GM21825 (cell line): ENCODE data around the gene KRTAP5-9.
"Not testable (repeated sequence)": the region's sequence is repeated elsewhere in the genome, so short reads cannot be mapped to it uniquely, and the experiment has no call there.

Experiments used
- ATAC-seq: cut with Tn5 transposase; IDR thresholded peaks from one replicate; pipeline ENCODE4 v1.9.1; 2021; ENCODE audit warnings: mild to moderate bottlenecking, moderate library complexity; ENCODE audit not compliant: unreplicated experiment

Gene KRTAP5-9

DNA sequence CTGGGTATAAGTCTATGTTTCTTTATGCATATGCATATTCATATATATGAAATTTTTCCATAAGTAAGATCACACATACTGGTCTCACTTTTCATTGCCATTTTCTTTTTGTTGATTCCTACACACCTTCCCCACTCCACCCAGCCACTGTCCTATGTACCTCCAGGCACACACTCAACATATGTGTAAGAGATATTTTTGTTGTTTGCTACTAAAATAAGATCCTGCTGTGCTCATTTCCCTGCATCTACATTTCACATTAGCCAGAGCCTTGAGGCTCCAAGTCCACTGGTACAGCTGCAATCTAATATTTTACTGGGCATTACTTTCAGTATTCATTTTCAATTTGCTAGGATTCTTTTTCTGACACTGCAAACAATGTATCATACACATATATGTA is 9.0 kb downstream of the KRTAP5-9 start:
- ATAC-seq, result no peak

DNA sequence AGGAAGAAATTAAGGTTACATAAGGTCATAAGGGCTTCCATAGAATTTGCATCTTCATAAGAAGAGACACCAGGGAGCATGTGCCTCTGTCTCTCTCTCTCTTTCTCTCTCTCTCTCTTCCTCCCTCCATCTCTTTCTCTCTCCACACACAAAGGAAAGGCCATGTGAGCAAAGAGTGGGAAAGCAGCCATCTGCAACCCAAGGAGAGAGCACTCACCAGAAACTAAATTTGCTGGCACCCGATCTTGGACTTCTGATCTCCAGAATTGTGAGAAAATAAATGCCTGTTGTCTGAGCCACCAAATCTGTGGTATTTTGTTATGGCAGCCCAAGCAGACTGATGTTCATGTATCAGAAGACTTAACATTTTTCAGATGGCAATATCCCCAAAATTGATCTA is 10.8 kb downstream of the KRTAP5-9 start:
- no peak for ATAC-seq

DNA sequence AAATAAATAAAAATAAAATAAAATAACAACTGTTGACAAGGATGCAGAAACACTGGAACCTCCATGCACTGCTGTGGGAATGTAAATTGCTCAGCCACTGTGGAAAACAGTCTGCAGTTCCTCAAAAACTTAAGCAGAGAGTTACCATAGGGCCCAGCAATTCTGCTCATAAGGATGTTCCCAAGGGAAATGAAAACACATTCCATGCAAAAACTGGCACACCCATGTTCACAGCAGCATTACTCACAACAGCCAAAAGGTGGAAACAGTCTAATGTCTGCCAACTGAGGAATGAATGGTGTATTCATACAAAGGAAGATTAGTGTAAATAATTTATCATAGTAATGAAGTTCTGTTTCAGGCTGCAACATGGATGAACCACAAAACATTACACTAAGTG is 13.9 kb downstream of the KRTAP5-9 start:
- no peak for ATAC-seq

DNA sequence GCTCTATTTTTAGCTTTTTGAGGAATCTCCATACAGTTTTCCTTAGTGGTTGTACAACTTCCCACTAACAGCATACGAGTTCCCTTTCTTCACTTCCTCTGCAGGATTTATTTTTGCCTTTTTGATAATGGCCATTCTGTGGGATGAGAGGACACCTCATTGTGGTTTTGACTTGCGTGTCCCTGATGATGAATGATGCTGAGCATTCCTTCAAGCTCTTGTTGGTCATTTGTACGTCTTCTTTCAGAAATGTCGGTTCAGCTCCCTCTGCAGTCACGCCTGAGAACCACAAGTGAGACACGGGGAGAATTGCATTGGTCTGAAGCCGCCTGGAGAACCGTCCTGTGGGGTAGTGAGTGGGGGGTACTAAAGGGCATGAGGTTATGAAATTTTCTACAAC is 15.2 kb downstream of the KRTAP5-9 start:
- no peak for ATAC-seq

DNA sequence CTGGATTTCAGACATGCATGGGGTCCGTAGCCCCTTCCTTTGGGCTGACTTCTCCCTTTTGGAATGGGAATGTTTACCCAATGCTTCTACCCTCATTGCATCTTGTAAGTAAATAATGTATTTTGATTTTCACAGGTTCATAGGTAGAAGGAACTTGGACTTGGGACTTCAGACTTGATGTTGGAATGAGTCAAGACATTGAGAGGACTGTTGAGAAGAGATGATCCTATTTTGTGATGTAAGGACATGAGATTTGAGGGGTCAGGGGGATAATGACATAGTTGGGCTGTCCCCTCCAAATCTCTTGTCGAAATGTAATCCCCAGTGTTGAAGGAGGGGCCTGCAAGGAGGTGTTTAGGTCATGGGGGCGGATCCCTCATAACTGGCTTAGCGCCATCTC is 16.2 kb downstream of the KRTAP5-9 start:
- no peak for ATAC-seq

DNA sequence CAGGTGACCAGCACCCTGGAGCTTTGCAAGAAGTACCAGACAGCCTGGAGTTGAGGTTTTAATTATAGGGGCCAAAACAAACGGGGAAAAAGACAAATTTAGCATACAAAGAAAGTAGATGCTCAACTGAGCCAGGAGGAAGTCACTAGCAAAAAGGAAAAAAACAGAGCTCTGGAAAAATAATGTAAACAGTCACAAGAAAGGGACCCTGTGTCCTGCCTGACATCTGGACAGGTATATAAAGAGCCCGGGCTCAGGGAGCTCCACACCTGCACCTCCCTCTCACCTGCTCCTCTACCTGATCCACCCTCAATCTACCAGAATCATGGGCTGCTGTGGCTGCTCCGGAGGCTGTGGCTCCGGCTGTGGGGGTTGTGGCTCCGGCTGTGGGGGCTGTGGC is 17.0 kb downstream of the KRTAP5-9 start, which contains the start of gene KRTAP5-10:
KRTAP5-10 (plus strand) TSS at position 301 of the 400 bp plus-strand sequence; CDS start at position 326, 25 bp downstream.
- ATAC-seq, result no peak

DNA sequence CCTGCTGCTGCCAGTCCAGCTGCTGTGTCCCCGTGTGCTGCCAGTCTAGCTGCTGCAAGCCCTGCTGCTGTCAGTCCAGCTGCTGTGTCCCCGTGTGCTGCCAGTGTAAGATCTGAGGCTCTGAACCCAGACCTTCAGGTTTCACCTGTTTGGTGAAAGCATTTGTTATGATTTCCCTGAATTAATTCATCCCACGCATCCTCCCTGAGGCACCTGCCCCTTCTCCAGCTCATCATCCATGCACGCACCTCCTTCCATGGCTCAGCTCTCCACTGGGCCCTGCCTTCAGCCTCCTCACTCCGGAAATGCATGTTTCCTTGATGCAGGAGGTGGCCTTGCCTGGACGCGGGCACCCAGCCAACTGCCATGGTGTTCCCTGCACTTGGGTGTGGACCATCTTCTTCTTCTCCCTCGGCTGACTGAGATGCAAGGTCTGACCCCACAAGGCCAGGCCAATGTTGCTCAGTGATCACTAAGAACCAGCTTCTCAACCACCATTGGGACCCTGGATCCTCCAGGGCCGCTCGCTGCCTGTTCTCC is 17.9 kb downstream of the KRTAP5-9 start:
- ATAC-seq, result no peak

DNA sequence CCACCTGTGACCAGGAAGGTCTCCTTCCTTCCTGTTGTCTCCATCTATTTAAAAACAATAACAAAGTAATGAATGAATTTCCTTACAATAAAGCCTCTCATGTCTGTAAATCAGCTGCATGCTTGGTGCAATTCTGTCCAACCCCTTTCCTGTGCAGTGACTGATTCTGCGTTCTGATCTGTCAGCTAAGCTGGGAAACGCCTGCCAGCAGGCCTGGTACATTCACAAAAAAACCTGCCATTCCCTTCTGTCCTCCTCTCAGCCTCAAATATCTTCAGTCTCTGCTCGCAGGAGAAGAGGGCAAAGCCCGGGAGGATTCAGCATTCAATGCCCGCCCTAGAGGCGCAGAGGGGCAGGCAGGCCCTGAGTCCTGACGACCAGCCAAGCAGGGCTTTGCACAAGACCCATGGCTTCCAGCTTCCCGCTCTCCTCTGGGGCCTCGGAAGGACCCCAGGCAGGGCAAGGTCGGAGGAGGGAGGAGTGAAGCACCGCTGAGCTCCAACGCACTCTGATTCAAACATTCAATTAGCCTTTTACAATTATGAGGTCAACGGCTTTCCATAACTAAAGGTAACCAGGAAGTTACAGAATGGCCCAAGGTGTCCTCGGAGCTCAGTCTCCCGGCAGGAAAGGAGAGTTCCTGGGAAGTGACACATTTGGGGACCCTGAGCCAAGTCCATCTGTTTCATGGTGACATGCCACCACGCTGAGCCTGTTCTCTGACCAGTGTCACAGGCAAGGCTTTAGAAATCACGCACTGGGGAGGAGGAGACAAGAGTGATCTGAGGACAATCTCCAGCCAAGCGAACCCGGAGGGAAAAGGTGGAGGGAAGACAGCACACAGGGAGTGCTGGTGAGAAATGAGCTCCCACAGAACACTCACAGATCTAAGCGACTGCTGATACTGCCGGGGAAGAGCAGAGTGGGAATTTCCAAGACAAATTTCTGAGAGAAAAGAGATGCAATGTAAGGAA is 18.7 kb downstream of the KRTAP5-9 start:
- ATAC-seq, result not testable (repeated sequence)

DNA sequence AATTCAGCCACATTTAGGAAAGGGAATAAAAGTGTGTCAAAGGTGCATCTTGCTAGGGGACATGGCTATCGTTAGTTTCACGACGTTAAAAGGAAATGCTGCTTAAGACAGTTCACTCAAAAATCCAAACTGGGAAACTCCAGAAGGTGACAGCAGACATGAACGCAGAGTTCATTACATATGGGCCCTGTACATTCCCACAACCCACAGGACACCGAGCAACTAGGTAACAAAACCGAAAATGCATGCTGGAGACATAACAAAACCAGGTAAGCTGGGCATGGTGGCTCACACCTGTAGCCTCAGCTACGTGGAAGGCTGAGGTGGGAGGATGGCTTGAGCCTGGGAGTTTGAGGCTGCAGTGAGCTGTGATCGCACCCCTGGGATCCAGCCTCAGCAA is 19.4 kb downstream of the KRTAP5-9 start:
- not testable (repeated sequence) for ATAC-seq

DNA sequence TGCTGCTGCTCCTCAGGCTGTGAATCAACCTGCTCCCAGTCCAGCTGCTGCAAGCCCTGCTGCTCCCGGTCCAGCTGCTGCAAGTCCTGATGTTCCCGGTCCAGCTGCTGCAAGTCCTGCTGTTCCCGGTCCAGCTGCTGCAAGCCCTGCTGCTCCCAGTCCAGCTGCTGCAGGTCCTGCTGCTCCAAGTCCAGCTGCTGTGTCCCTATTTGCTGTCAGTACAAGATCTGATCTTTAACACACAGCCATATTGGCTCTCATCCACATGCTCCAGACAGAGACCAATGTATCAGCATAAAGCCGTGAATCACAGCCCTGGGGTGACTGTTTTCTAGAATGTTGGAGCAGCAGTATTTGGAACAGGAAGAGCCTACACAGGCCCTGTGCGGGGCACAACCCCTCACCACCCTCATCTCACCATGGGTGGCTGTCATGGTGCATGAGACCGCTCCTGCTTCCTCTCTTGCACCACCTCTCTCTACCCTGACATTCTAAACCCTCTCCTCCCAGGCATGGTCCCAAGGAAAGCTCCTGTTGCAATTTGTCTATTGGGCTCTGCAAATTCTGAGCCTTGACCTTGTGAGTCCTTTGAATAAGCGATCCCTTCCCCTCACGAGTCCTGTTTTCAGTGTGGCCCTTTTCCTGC is 20.6 kb downstream of the KRTAP5-9 start:
- ATAC-seq, result no peak

DNA sequence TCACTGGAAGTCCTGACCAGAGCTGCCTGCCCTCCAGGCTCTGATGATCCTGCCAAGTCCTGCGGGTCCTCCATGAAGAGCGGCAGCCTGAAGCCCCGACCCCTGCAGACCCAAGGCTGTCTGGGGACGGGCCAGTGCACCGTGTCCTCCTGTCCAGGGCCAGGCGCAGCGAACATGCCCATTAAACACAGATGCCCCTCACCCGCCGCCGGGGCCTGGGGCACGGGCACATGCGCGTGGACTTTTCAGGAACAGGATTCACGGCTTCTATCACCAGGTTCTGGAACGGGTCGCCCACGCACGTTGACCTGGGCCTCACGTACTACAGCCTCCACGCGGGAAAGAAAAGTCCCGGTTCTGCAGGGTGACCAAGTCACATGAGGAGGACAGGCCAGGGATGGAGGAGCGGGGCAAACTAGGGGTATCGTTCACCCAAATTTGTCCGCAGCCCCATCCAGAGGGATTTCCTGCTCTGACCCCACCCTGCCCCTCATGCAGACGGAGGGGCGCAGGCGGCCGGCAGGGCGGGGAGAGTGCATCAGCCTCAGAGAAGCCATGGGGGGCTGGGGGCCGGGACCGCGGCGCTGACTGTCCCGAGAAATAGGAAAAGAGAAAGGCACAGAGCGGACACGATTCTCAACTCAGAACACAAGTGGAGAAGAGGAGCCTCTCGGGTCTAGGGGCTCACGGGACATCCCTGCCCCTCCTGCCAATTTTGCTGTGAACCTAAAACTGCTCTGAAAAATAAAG is 23.1 kb downstream of the KRTAP5-9 start:
- not testable (repeated sequence) for ATAC-seq

DNA sequence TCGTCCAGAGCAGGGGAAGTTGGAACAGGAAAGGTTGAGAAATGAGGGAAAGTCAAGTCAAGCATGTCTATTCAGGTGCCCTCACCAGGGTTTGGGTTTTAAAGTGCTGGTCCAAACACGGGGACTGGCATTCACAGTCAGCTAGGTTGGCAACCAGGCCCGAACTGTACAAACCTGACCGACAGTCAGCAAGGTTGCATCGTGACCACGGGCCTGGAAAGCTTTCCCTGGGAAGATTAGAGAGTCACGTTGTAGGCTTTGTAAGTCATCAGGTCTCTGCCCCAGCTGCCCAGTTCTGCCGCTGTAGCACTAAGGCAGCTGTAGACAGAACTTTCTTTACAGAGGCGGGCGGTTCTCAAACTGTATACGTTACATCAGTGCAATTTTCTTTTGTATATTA is 24.6 kb downstream of the KRTAP5-9 start:
- ATAC-seq, result no peak

DNA sequence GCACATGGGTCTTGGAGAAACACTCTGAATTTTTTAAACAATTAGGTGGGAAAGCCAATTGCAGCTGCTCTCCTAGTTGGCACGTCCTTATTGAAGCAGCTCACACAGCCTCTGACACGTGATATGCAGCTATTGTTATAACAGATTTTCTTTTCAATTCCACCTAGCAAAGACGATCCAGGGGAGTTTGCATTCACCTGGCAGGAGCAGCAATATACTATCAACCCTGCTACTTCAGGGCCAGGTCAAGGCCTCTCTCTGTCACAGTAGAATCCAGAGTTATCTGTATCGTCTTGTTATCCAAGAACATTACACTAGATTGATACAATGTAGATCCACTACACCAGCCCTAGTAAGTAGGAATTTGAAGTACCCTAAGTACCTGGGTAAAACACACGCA is 26.2 kb downstream of the KRTAP5-9 start:
- ATAC-seq, result no peak

DNA sequence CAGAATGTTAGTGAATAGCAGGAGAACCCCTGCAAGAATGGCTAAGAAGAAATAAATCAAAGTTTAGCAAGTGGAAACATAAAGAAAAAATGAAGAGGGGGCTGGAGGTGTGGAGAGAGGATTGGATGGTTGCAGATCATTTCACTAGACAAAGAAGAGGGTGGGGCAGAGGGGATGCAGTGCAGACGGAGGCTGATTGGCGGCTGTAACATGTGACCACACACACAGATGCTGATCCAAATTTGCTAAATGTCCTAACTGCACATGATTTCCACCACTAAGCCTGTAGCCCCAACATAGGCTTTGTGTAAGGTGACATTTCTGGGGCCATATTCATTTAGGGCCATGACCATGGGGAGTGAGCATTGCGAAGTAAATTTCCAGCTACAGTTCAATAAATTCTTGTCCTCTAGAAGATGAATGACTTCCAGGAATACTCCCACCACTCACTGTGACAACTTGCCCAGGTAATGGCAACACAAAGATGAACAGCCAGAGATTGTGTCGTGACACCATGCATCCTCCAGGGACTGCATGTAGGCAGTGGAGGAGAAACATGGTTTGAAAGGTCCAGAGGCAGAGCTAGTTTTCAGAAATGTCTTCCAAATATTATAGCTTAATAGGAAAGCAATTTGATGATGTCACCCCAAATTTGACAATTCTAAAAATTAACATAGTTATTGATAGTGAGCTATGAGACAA is 27.7 kb downstream of the KRTAP5-9 start:
- ATAC-seq, result no peak

DNA sequence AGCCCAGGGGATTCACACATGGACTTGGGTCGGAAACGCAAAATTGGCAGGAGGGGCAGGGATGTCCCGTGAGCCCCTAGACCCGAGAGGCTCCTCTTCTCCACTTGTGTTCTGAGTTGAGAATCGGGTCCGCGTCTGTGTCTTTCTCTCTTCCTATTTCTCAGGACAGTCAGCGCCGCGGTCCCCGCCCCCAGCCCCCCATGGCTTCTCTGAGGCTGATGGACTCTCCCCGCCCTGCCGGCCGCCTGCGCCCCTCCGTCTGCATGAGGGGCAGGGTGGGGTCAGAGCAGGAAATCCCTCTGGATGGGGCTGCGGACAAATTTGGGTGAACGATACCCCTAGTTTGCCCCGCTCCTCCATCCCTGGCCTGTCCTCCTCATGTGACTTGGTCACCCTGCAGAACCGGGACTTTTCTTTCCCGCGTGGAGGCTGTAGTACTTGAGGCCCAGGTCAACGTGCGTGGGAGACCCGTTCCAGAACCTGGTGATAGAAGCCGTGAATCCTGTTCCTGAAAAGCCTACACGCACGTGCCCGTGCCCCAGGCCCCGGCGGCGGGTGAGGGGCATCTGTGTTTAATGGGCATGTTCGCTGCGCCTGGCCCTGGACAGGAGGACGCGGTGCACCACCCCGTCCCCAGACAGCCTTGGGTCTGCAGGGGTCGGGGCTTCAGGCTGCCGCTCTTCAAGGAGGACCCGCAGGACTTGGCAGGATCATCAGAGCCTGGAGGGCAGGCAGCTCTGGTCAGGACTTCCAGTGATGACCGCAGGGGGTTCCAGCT is 28.7 kb downstream of the KRTAP5-9 start:
- not testable (repeated sequence) for ATAC-seq

DNA sequence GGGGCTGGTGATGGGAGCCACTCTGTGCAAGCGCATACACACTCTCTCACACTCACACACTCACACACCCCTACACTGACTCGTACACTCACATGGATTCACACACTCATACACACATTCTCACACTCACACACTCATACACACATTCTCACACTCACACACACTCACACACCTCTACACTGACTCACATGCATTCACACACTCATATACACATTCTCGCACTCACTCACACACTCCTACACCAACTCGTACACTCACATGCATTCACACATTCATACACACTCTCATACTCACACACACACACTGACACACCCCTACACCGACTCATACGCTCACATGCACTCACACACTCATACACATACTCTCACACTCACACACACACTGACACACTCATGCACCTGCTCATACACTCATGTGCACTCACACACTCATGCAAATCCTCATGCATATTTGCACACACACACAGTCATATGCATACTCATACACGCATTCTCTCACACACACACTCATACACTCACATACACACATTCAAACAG is 29.3 kb downstream of the KRTAP5-9 start:
- ATAC-seq, result no peak

DNA sequence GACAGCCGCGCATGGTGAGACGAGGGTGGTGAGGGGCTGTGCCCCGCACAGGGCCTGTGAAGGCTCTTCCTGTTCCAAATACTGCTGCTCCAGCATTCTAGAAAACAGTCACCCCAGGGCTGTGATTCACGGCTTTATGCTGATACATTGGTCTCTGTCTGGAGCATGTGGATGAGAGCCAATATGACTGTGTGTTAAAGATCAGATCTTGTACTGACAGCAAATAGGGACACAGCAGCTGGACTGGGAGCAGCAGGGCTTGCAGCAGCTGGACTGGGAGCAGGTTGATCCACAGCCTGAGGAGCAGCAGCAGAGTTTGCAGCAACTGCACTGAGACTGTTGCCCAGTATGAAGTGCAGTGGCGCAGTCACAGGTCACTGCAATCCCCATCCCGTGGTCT is 31.3 kb downstream of the KRTAP5-9 start:
- not testable (repeated sequence) for ATAC-seq

DNA sequence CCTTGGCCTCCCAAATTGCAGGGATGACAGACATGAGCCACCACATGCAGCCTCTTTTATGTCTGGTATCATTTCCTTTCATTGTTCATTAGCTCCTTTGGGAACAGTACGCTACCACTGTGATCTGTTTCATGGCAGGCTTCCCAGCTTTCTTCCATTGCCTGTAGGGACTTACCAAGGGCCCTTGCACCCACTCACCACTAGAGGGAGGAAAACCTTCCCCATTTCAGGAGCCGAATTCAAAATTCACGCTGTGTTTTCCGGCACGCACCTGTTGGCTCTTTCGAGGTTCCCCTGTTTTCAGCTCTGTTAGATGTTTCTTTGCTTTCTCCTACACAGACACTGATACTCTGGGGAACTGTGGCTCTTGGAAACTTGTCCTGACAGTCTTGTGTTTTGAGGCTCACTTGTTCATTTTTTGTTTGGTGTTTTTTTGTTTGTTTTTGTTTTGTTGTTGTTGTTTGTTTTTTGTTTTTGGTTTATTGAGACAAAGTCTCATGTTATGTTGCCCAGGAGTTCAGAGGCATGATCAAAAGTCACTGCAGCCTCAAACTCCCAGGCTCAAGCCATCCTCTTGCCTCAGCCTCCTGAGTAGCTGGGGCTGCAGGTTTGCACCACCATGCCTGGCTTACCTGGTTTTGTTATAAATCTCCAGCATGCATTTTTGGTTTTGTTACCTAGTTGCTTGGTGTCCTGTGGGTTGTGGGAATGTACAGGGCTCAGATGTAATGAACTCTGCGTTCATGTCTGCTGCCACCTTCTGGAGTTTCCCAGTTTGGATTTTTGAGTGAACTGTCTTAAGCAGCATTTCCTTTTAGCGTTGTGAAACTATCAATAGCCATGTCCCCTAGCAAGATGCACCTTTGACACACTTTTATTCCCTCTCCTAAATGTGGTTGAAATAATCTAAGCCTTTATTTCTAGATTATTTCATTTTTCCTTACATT is 32.1 kb downstream of the KRTAP5-9 start:
- ATAC-seq, result no peak
